Stomach (tissue), 4 donors: ENCODE measurements around the gene EGFL7.

Source experiments
- POLR2A ChIP-seq, 4 donors: fragments of 450-650 bp; IDR thresholded peaks; one replicate each; pipeline ENCODE4 v1.6.1; 2016; ENCODE audit warnings: antibody characterized with exemption in 4 of 4, control low read depth in 2 of 4, mild to moderate bottlenecking in 1 of 4, moderate library complexity in 1 of 4
- POLR2AphosphoS5 ChIP-seq, 3 donors: sonication (generic); formaldehyde crosslinking; IDR thresholded peaks; one replicate each; pipeline ENCODE4 v1.6.1; 2016; ENCODE audit warnings: antibody characterized with exemption in 3 of 3
- TF ChIP-seq, protein P1 (sequence below), 7 experiments: fragments of 450-650 bp in 4 of 7; fragments of 200-600 bp in 3 of 7; sonication (generic) in 3 of 7; IDR thresholded peaks; one replicate each; pipeline ENCODE4 v1.5.1; 2016 to 2019; ENCODE audit warnings: antibody characterized with exemption in 7 of 7, control low read depth in 2 of 7, mild to moderate bottlenecking in 1 of 7

DNA sequence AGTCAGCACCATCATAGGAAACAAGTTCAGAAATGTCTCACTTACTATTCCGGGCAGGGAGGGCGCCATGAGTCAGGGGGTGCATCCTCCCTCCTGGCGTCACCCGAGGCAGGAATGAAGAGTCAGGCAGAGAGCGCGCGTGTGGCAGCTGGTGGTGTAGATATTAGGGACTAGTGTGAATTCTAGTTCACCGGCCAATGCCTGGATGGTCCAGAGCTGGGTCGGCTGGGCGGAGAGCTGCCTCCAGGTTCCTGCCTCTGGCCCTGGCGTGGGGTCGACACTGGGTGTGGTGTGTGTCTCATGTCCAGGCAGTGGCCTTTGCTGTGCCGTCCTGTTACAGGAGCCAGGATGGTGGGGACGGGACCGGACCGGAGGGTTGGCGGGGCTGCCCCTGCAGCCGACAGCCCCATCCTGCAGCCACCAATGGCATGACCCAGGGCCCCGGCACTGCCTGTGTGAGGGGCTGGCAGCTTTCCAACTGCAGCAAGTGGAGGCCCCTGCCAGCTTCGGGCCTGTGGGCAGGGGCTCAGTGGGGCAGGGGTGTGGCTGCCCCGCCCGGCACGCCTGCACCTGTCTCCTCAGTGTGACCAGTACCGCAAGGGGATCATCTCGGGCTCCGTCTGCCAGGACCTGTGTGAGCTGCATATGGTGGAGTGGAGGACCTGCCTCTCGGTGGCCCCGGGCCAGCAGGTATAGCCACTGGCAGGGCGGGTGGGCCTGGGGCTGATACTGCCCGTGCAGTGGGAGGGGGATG is 58.8 kb downstream of the EGFL7 start:
- TF ChIP-seq POLR2AphosphoS5 (IDR thresholded peaks at IDR 0.05) (no peak), POLR2A (IDR thresholded peaks at IDR 0.05) (no peak)
- TF ChIP-seq, protein P1, sequence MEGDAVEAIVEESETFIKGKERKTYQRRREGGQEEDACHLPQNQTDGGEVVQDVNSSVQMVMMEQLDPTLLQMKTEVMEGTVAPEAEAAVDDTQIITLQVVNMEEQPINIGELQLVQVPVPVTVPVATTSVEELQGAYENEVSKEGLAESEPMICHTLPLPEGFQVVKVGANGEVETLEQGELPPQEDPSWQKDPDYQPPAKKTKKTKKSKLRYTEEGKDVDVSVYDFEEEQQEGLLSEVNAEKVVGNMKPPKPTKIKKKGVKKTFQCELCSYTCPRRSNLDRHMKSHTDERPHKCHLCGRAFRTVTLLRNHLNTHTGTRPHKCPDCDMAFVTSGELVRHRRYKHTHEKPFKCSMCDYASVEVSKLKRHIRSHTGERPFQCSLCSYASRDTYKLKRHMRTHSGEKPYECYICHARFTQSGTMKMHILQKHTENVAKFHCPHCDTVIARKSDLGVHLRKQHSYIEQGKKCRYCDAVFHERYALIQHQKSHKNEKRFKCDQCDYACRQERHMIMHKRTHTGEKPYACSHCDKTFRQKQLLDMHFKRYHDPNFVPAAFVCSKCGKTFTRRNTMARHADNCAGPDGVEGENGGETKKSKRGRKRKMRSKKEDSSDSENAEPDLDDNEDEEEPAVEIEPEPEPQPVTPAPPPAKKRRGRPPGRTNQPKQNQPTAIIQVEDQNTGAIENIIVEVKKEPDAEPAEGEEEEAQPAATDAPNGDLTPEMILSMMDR (IDR thresholded peaks at IDR 0.05): no peak
